GM12878 (cell line): ENCODE measurements around the gene MTMR3.

ENCODE experiments used
- EGR1 ChIP-seq, 2 experiments: IDR thresholded peaks; 1 replicate in 1 of 2; 2 replicates in 1 of 2; pipeline ENCODE4 v1.6.1; 2011 to 2012; ENCODE audit warnings: low read depth in 2 of 2, low read length in 2 of 2, borderline replicate concordance in 1 of 2, mild to moderate bottlenecking in 1 of 2, moderate library complexity in 1 of 2
- ESRRA ChIP-seq: IDR thresholded peaks from 2 replicates; pipeline ENCODE4 v1.6.1; 2012; ENCODE audit warnings: mild to moderate bottlenecking, low read length, improper control_type of control experiment
- EZH2 ChIP-seq: IDR thresholded peaks from 2 replicates; pipeline ENCODE4 v1.6.1; 2012; ENCODE audit warnings: low read depth, mild to moderate bottlenecking, control low read depth, inconsistent platforms, low read length, borderline replicate concordance; ENCODE audit not compliant: control insufficient read depth
- FOXM1 ChIP-seq: IDR thresholded peaks from 2 replicates; pipeline ENCODE4 v1.6.1; 2012; ENCODE audit warnings: low read depth, mild to moderate bottlenecking, inconsistent platforms, low read length, moderate library complexity
- GABPA ChIP-seq: IDR thresholded peaks from 2 replicates; pipeline ENCODE4 v1.6.1; 2014; ENCODE audit warnings: antibody characterized with exemption, low read depth, mild to moderate bottlenecking, inconsistent platforms
- NR2C1 ChIP-seq: fragments of 450-650 bp; IDR thresholded peaks from 2 replicates; pipeline ENCODE4 v1.6.1; 2017; ENCODE audit warnings: antibody characterized with exemption, mild to moderate bottlenecking, moderate library complexity
- POLR2A ChIP-seq: IDR thresholded peaks from 2 replicates; pipeline ENCODE4 v1.6.1; 2011; ENCODE audit warnings: low read depth, mild to moderate bottlenecking, low read length
- RFX5 ChIP-seq: IDR thresholded peaks from 2 replicates; pipeline ENCODE4 v1.6.1; 2011; ENCODE audit warnings: low read depth, low read length, improper control_type of control experiment
- STAT1 ChIP-seq: fragments of 450-650 bp; conservative IDR thresholded peaks from 2 replicates; pipeline ENCODE4 v1.6.1; 2014; ENCODE audit warnings: antibody characterized with exemption, mild to moderate bottlenecking
- TF ChIP-seq, protein P1 (sequence below): fragments of 450-650 bp; IDR thresholded peaks from 2 replicates; pipeline ENCODE4 v1.6.1; 2014; ENCODE audit warnings: mild to moderate bottlenecking
- TF ChIP-seq, protein P2 (sequence below): IDR thresholded peaks from 2 replicates; pipeline ENCODE4 v1.6.1; 2012; ENCODE audit warnings: mild to moderate bottlenecking, low read depth, low read length
- TF ChIP-seq, protein P3 (sequence below), 3 experiments: IDR thresholded peaks in 2 of 3; conservative IDR thresholded peaks in 1 of 3; 2 replicates each; pipeline ENCODE4 v1.5.1; 2011; ENCODE audit warnings: low read depth in 3 of 3, low read length in 3 of 3, mild to moderate bottlenecking in 3 of 3, control low read depth in 2 of 3, moderate library complexity in 2 of 3, inconsistent platforms in 1 of 3, mixed read lengths in 1 of 3; ENCODE audit not compliant: control insufficient read depth in 2 of 3, insufficient read depth in 1 of 3; ENCODE audit errors: extremely low read depth in 1 of 3

- TF ChIP-seq POLR2A, result no peak
- TF ChIP-seq, protein P1, sequence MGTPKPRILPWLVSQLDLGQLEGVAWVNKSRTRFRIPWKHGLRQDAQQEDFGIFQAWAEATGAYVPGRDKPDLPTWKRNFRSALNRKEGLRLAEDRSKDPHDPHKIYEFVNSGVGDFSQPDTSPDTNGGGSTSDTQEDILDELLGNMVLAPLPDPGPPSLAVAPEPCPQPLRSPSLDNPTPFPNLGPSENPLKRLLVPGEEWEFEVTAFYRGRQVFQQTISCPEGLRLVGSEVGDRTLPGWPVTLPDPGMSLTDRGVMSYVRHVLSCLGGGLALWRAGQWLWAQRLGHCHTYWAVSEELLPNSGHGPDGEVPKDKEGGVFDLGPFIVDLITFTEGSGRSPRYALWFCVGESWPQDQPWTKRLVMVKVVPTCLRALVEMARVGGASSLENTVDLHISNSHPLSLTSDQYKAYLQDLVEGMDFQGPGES, result no peak
- TF ChIP-seq, protein P2, sequence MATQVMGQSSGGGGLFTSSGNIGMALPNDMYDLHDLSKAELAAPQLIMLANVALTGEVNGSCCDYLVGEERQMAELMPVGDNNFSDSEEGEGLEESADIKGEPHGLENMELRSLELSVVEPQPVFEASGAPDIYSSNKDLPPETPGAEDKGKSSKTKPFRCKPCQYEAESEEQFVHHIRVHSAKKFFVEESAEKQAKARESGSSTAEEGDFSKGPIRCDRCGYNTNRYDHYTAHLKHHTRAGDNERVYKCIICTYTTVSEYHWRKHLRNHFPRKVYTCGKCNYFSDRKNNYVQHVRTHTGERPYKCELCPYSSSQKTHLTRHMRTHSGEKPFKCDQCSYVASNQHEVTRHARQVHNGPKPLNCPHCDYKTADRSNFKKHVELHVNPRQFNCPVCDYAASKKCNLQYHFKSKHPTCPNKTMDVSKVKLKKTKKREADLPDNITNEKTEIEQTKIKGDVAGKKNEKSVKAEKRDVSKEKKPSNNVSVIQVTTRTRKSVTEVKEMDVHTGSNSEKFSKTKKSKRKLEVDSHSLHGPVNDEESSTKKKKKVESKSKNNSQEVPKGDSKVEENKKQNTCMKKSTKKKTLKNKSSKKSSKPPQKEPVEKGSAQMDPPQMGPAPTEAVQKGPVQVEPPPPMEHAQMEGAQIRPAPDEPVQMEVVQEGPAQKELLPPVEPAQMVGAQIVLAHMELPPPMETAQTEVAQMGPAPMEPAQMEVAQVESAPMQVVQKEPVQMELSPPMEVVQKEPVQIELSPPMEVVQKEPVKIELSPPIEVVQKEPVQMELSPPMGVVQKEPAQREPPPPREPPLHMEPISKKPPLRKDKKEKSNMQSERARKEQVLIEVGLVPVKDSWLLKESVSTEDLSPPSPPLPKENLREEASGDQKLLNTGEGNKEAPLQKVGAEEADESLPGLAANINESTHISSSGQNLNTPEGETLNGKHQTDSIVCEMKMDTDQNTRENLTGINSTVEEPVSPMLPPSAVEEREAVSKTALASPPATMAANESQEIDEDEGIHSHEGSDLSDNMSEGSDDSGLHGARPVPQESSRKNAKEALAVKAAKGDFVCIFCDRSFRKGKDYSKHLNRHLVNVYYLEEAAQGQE, result no peak
- no peak for TF ChIP-seq EZH2
- TF ChIP-seq STAT1, result no peak
- TF ChIP-seq, protein P3, sequence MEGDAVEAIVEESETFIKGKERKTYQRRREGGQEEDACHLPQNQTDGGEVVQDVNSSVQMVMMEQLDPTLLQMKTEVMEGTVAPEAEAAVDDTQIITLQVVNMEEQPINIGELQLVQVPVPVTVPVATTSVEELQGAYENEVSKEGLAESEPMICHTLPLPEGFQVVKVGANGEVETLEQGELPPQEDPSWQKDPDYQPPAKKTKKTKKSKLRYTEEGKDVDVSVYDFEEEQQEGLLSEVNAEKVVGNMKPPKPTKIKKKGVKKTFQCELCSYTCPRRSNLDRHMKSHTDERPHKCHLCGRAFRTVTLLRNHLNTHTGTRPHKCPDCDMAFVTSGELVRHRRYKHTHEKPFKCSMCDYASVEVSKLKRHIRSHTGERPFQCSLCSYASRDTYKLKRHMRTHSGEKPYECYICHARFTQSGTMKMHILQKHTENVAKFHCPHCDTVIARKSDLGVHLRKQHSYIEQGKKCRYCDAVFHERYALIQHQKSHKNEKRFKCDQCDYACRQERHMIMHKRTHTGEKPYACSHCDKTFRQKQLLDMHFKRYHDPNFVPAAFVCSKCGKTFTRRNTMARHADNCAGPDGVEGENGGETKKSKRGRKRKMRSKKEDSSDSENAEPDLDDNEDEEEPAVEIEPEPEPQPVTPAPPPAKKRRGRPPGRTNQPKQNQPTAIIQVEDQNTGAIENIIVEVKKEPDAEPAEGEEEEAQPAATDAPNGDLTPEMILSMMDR (IDR thresholded peaks at IDR 0.05 in 2 of 3, conservative IDR thresholded peaks at IDR 0.05 in 1 of 3; ENCODE audit: control insufficient read depth in 2 of 3, extremely low read depth in 1 of 3, insufficient read depth in 1 of 3, low read depth in 3 of 3, low read length in 3 of 3), result no peak
- no peak for TF ChIP-seq ESRRA
- no peak for TF ChIP-seq FOXM1
- no peak for TF ChIP-seq NR2C1
- no peak for TF ChIP-seq EGR1 (IDR thresholded peaks at IDR 0.05; ENCODE audit: borderline replicate concordance in 1 of 2, low read depth in 2 of 2, low read length in 2 of 2)
- no peak for TF ChIP-seq RFX5
- TF ChIP-seq GABPA, result no peak
Observed at GRCh38 chr22:29887358-29887757, 4.4 kb downstream of the MTMR3 start.
